Caco-2 (cell line): ENCODE measurements around the gene AKNA. TPM values are rescaled to one million over a fixed set of nuclear protein-coding genes. Genes with fewer than 3 reads are reported as not detected.
A peak's percentile ranks its signal among the peaks of the same experiment; 100 is the strongest.
"Not testable (repeated sequence)": the region's sequence is repeated elsewhere in the genome, so short reads cannot be mapped to it uniquely, and the experiment has no call there.

ENCODE experiments used
- BruUV-seq: library from RNA; stranded (reverse); fragments of 400-500 nt; replicated peaks from 2 replicates; lab custom pipeline; 2021; lab: Mats Ljungman, UMichigan
- CTCF ChIA-PET: fragments of 300-600 bp; sonication (Branson Sonifier 250); formaldehyde crosslinking; loops from one replicate; lab custom pipeline; 2022; ENCODE audit warnings: antibody characterized with exemption; lab: Charles Lee
- POLR2A ChIA-PET: fragments of 300-600 bp; sonication (Branson Sonifier 250); formaldehyde crosslinking; loops from one replicate; lab custom pipeline; 2022; ENCODE audit warnings: antibody characterized with exemption; lab: Charles Lee
- DNase-seq, 2 experiments: peaks; one replicate each; pipeline versions ENCODE4 v3.0.0 to v3.0.0-alpha.2; 2020 to 2022
- H3K27me3 ChIP-seq: replicated peaks from 2 replicates; pipeline ENCODE4 v1.6.0; 2011; ENCODE audit warnings: low read length; ENCODE audit not compliant: control insufficient read depth, insufficient read depth
- H3K36me3 ChIP-seq: 2 replicates; pipeline ENCODE4 v1.5.1; 2011; ENCODE audit warnings: low read length; ENCODE audit not compliant: control insufficient read depth, insufficient read depth
- H3K4me1 ChIP-seq: fragments of 250-450 bp; sonication (Bioruptor Pico); 2 replicates; pipeline ENCODE4 v1.5.1; 2020; ENCODE audit warnings: mild to moderate bottlenecking
- H3K4me3 ChIP-seq: 2 replicates; pipeline ENCODE4 v1.5.1; 2011; ENCODE audit warnings: low read depth, mild to moderate bottlenecking, control low read depth, low read length
- H3K9me3 ChIP-seq: fragments of 250-450 bp; sonication (Bioruptor Pico); 2 replicates; pipeline ENCODE4 v1.5.1; 2020; ENCODE audit warnings: mild to moderate bottlenecking, moderate library complexity
- H3K27ac Mint-ChIP-seq: one replicate; pipeline ENCODE4 v1.8.0; 2022; ENCODE audit warnings: mixed read lengths; ENCODE audit not compliant: unreplicated experiment
- H3K27me3 Mint-ChIP-seq: one replicate; pipeline ENCODE4 v1.8.0; 2022; ENCODE audit warnings: mixed read lengths; ENCODE audit not compliant: insufficient read depth, unreplicated experiment
- H3K36me3 Mint-ChIP-seq: one replicate; pipeline ENCODE4 v1.8.0; 2022; ENCODE audit warnings: mild to moderate bottlenecking, mixed read lengths; ENCODE audit not compliant: insufficient read depth, unreplicated experiment
- H3K4me1 Mint-ChIP-seq: one replicate; pipeline ENCODE4 v1.8.0; 2022; ENCODE audit warnings: low read depth, mixed read lengths; ENCODE audit not compliant: unreplicated experiment
- H3K4me3 Mint-ChIP-seq: one replicate; pipeline ENCODE4 v1.8.0; 2022; ENCODE audit warnings: mild to moderate bottlenecking, moderate library complexity, mixed read lengths; ENCODE audit not compliant: unreplicated experiment
- H3K9me3 Mint-ChIP-seq: one replicate; pipeline ENCODE4 v1.8.0; 2022; ENCODE audit warnings: mixed read lengths; ENCODE audit not compliant: unreplicated experiment
- intact Hi-C: fragments of 100-400 bp; cut with micrococcal nuclease; formaldehyde crosslinking; loops from one replicate; pipeline ENCODE4 v1.10.0; 2022; ENCODE audit not compliant: unreplicated experiment
- total RNA-seq: library from RNA; stranded (reverse); gene quantifications from 2 replicates; pipeline ENCODE4 v1.2.3, GENCODE V29; 2022
- TF ChIP-seq, protein P1 (sequence below), 2 experiments: fragments of 200-600 bp in 1 of 2; IDR thresholded peaks; 1 replicate in 1 of 2; 2 replicates in 1 of 2; pipeline versions ENCODE4 v1.5.1 to v1.8.0; 2011 to 2022; ENCODE audit warnings: antibody characterized with exemption in 1 of 2, control low read depth in 1 of 2, inconsistent platforms in 1 of 2, low read depth in 1 of 2, low read length in 1 of 2, mild to moderate bottlenecking in 1 of 2, moderate library complexity in 1 of 2; ENCODE audit not compliant: insufficient read depth in 1 of 2, severe bottlenecking in 1 of 2, unreplicated experiment in 1 of 2

Gene AKNA
- total RNA-seq, 1 experiment from 2014 or later: 57.8 TPM

GRCh38 chr9:114331229-114332195 is 56.3 kb downstream of the AKNA start:
- H3K9me3 ChIP-seq, H3K36me3 ChIP-seq, H3K27me3 ChIP-seq, POLR2A ChIA-PET, H3K27me3 Mint-ChIP-seq, H3K4me3 ChIP-seq, H3K9me3 Mint-ChIP-seq, CTCF ChIA-PET, H3K4me1 Mint-ChIP-seq, BruUV-seq, H3K4me3 Mint-ChIP-seq, DNase-seq, intact Hi-C loops: not testable (repeated sequence)
- H3K4me1 ChIP-seq: peaks cover 23% of the 10 kb centered on the region
- H3K27ac Mint-ChIP-seq: peak overlapping the region; percentile 39
- peaks cover 14% of the 10 kb centered on the region for H3K36me3 Mint-ChIP-seq

DNA sequence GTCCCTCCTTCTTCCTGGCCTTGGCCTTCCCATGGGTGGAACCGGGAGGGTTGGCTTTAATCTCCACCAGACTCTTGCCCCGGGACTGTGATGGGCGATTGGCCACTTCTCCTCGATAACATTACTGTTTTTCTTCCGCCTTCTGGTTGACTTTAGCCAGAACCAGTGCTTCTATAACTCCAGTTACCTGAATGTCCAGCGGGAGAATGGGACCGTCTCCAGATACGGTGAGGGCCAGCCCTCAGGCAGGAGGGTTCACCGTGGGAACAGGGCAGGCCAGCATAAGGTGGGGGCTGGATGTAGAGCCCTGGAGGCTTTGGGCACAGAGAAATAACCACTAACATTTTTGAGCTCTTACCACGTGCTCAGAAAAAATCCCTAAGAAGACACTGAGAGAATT is 57.1 kb downstream of the AKNA start:
- peaks cover 23% of the 10 kb centered on the region for H3K4me1 ChIP-seq
- H3K4me3 Mint-ChIP-seq: no peak overlapping the region
- H3K27me3 ChIP-seq: no peaks in the 10 kb centered on the region
- H3K27ac Mint-ChIP-seq: peak overlapping the region; percentile 39
- intact Hi-C loops: no loop called here
- TF ChIP-seq, protein P1, sequence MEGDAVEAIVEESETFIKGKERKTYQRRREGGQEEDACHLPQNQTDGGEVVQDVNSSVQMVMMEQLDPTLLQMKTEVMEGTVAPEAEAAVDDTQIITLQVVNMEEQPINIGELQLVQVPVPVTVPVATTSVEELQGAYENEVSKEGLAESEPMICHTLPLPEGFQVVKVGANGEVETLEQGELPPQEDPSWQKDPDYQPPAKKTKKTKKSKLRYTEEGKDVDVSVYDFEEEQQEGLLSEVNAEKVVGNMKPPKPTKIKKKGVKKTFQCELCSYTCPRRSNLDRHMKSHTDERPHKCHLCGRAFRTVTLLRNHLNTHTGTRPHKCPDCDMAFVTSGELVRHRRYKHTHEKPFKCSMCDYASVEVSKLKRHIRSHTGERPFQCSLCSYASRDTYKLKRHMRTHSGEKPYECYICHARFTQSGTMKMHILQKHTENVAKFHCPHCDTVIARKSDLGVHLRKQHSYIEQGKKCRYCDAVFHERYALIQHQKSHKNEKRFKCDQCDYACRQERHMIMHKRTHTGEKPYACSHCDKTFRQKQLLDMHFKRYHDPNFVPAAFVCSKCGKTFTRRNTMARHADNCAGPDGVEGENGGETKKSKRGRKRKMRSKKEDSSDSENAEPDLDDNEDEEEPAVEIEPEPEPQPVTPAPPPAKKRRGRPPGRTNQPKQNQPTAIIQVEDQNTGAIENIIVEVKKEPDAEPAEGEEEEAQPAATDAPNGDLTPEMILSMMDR (IDR thresholded peaks at IDR 0.05; ENCODE audit: insufficient read depth in 1 of 2, low read depth in 1 of 2, low read length in 1 of 2, severe bottlenecking in 1 of 2, unreplicated experiment in 1 of 2): no peak
- peaks cover 14% of the 10 kb centered on the region for H3K36me3 Mint-ChIP-seq
- peaks cover 4% of the 10 kb centered on the region; the same call in 1 of the 2 replicates for H3K9me3 ChIP-seq
- no peak overlapping the region for H3K4me3 ChIP-seq
- DNase-seq: no peak
- ChIA-PET CTCF (no interaction called here), POLR2A (no interaction called here)
- BruUV-seq: TSS peak; percentile 59
- no peaks in the 10 kb centered on the region for H3K9me3 Mint-ChIP-seq
- H3K27me3 Mint-ChIP-seq: no peaks in the 10 kb centered on the region
- no peaks in the 10 kb centered on the region for H3K36me3 ChIP-seq
- H3K4me1 Mint-ChIP-seq: peaks cover 6% of the 10 kb centered on the region

DNA sequence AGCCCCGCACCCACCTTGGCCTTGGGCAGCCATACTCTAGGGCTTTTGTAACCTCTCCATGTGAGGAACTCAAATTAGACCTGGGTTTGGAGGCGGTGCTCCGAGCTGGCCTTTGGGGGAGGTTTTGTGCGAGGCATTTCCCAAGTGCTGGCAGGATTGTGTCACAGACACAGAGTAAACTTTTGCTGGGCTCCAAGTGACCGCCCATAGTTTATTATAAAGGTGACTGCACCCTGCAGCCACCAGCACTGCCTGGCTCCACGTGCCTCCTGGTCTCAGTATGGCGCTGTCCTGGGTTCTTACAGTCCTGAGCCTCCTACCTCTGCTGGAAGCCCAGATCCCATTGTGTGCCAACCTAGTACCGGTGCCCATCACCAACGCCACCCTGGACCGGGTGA is 58.2 kb downstream of the AKNA start, which contains the start of gene ORM2:
ORM2 (plus strand) TSS at position 245 of the 398 bp plus-strand sequence; CDS start at position 281, 36 bp downstream.
- not testable (repeated sequence) for H3K4me3 Mint-ChIP-seq

GRCh38 chr9:114328937-114329624 is 58.7 kb downstream of the AKNA start:
- H3K9me3 ChIP-seq, H3K36me3 ChIP-seq, CTCF ChIA-PET, H3K27ac Mint-ChIP-seq, BruUV-seq, H3K4me1 Mint-ChIP-seq, H3K27me3 ChIP-seq, intact Hi-C loops, H3K9me3 Mint-ChIP-seq, H3K27me3 Mint-ChIP-seq, H3K4me3 Mint-ChIP-seq, DNase-seq, H3K4me3 ChIP-seq, H3K36me3 Mint-ChIP-seq, POLR2A ChIA-PET: not testable (repeated sequence)
- peaks cover 20% of the 10 kb centered on the region for H3K4me1 ChIP-seq

More for the DNA sequence above, 58.2 kb downstream of the AKNA start, which contains the start of gene ORM2:
- H3K36me3 Mint-ChIP-seq, H3K4me3 ChIP-seq, CTCF ChIA-PET, H3K9me3 ChIP-seq, H3K27me3 Mint-ChIP-seq, DNase-seq, H3K27me3 ChIP-seq, BruUV-seq, H3K9me3 Mint-ChIP-seq, intact Hi-C loops, POLR2A ChIA-PET, H3K36me3 ChIP-seq, H3K4me1 Mint-ChIP-seq: not testable (repeated sequence)
- peak within 1 kb of the TSS; percentile 39 for H3K27ac Mint-ChIP-seq
- peaks cover 20% of the 10 kb centered on the region for H3K4me1 ChIP-seq

DNA sequence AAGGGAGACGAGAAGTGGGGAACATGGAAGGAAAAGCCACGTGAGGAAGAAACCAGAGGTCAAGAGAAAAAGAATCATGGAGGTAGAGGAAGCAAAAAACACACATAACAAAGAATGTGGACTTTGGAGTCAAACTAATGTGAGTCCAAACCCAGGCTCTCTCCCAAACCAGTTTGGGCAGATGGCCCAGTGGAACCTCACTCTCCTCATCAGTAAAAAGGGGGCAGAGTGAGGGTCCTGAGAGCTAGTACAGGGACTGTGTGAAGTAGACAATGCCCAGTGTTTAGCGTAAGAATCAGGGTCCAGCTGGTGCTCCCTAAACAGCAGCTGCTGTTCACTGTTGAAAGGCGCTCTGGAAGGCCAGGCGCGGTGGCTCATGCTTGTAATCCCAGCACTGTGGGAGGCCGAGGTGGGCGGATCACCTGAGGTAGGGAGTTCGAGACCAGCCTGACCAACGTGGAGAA is 59.4 kb downstream of the AKNA start:
- H3K9me3 Mint-ChIP-seq, H3K4me3 ChIP-seq, H3K27me3 Mint-ChIP-seq, H3K27me3 ChIP-seq, BruUV-seq, H3K4me3 Mint-ChIP-seq, H3K27ac Mint-ChIP-seq, POLR2A ChIA-PET, H3K4me1 Mint-ChIP-seq, H3K36me3 Mint-ChIP-seq, H3K36me3 ChIP-seq, CTCF ChIA-PET, intact Hi-C loops, H3K9me3 ChIP-seq: not testable (repeated sequence)
- DNase-seq: peak; percentile 77 to 78
- peaks cover 20% of the 10 kb centered on the region for H3K4me1 ChIP-seq
